ENCODE data around the gene PSMD8. TPM values are rescaled to one million over a fixed set of nuclear protein-coding genes. Genes with fewer than 3 reads are reported as not detected.

Gene PSMD8
- polyA plus RNA-seq, 1 experiment: 287 TPM

DNA sequence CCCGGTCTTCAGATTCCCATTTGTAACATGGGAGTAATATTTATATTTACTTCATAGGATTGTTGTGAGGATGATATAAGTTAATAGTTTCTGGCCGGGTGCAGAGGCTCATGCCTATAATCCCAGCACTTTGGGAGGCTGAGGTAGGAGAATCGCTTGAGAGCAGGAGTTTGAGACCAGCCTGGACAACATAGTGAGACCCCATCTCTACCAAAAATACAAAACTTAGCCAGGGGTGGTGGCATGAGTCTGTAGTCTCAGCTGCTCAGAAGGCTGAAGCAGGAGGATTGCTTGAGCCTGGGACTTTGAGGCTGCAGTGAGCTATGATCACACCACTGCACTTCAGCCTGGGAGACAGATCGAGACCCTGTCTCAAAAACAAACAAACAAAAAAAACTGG, 27.5 kb upstream of the PSMD8 start:
- CTCF ChIA-PET: no interaction called here
- POLR2A ChIA-PET: no interaction called here

DNA sequence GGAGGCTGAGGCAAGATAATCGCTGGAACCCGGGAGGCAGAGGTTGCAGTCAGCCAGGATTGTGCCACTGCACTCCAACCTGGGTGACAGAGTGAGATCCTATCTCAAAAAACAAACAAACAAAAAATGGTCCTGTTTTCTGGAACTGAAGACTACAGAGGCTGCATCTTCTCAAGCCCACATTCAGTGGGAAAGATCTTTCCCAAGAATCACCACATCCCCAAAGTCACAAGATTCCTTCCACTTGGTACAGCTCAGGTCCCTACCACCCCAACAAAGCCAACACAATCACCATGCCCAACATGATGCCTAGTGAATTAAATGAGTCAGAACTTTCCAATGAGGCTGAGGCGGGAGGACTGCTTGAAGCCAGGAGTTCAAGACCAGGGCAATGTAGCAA, 23.5 kb upstream of the PSMD8 start:
- Histone ChIP-seq H3K27me3 (ENCODE audit: control insufficient read depth, insufficient read depth, low read length) (peaks cover 18% of the 10 kb centered on the region), H3K27ac (ENCODE audit: low read depth, low read length) (no peak overlapping the region), H3K9me3 (ENCODE audit: control insufficient read depth, insufficient read depth, low read length) (no peaks in the 10 kb centered on the region), H3K4me3 (ENCODE audit: low read depth, low read length) (no peak overlapping the region)
- TF ChIP-seq, protein P1, sequence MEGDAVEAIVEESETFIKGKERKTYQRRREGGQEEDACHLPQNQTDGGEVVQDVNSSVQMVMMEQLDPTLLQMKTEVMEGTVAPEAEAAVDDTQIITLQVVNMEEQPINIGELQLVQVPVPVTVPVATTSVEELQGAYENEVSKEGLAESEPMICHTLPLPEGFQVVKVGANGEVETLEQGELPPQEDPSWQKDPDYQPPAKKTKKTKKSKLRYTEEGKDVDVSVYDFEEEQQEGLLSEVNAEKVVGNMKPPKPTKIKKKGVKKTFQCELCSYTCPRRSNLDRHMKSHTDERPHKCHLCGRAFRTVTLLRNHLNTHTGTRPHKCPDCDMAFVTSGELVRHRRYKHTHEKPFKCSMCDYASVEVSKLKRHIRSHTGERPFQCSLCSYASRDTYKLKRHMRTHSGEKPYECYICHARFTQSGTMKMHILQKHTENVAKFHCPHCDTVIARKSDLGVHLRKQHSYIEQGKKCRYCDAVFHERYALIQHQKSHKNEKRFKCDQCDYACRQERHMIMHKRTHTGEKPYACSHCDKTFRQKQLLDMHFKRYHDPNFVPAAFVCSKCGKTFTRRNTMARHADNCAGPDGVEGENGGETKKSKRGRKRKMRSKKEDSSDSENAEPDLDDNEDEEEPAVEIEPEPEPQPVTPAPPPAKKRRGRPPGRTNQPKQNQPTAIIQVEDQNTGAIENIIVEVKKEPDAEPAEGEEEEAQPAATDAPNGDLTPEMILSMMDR (IDR thresholded peaks at IDR 0.05; ENCODE audit: low read depth, low read length): no peak
- ChIA-PET CTCF (no interaction called here), POLR2A (no interaction called here)
- DNase-seq (ENCODE audit: low read depth, low spot score): no peak

More for the DNA sequence above, 27.5 kb upstream of the PSMD8 start:
- H3K4me3 ChIP-seq (ENCODE audit: low read depth, low read length): no peak overlapping the region
- H3K9me3 ChIP-seq (ENCODE audit: control insufficient read depth, insufficient read depth, low read length): no peaks in the 10 kb centered on the region
- H3K27me3 ChIP-seq (ENCODE audit: control insufficient read depth, insufficient read depth, low read length): peaks cover 10% of the 10 kb centered on the region
- TF ChIP-seq, protein P1 (IDR thresholded peaks at IDR 0.05; ENCODE audit: low read depth, low read length): no peak
- no peak overlapping the region for H3K27ac ChIP-seq (ENCODE audit: low read depth, low read length)
- no peak for DNase-seq (ENCODE audit: low read depth, low spot score)

DNA sequence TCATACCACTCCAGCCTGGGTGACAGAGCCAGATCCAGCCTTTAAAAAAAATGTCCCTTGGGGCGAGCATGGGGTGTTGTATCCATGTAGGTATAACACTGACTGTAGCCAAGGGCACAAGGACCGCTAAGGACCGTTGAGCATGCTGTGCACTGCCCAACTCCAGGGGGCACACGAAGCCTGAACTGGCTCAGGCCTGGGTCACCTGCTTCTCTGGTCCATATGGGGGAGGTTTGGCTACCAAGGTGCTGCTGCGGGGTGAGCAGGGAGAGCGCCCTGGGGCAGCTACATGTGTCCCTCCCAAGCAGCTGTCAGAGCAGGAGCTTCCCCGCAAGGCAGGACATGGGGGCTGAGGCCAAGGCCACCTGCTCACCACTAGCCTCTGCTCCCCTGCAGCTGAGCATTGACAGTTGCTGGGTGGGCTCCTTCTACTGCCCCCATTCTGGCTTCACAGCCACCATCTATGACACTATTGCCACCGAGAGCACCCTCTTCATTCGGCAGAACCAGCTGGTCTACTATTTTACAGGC, 22.4 kb upstream of the PSMD8 start:
- no peak for DNase-seq (ENCODE audit: low read depth, low spot score)
- H3K4me3 ChIP-seq (ENCODE audit: low read depth, low read length): no peak overlapping the region
- H3K9me3 ChIP-seq (ENCODE audit: control insufficient read depth, insufficient read depth, low read length): no peaks in the 10 kb centered on the region
- TF ChIP-seq, protein P1 (IDR thresholded peaks at IDR 0.05; ENCODE audit: low read depth, low read length): no peak
- H3K27ac ChIP-seq (ENCODE audit: low read depth, low read length): no peak overlapping the region
- peaks cover 24% of the 10 kb centered on the region for H3K27me3 ChIP-seq (ENCODE audit: control insufficient read depth, insufficient read depth, low read length)
- ChIA-PET CTCF (interaction anchor here (0.6 to 1.9 kb wide), 2 partner anchors 22 to 126 kb away, joined by 4 to 5 read pairs; partner anchors contain the start of gene PSMD8), POLR2A (no interaction called here)

DNA sequence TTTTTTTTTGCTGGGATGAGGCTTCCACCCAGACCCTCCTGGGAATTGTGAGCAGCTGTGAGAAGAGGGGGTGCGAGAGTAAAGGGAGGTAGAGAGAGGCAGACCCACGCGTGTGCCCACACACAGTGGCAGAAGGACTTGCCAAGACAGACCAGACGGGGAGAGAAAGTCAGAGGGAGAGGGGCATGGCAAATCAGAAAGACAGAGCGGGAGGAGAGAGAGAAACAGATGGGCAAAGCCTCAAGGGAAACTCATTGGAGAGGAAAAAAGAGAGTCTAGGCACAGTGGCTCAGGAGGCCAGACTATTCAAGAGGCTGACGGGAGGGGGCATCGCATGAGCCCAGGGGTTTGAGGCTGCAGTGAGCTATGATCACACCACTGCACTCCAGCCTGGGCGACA, 21.8 kb upstream of the PSMD8 start:
- CTCF ChIA-PET: interaction anchor here (0.6 to 1.9 kb wide), 2 partner anchors 22 to 127 kb away, joined by 4 to 5 read pairs; partner anchors contain the start of gene PSMD8
- Histone ChIP-seq H3K9me3 (ENCODE audit: control insufficient read depth, insufficient read depth, low read length) (no peaks in the 10 kb centered on the region), H3K27me3 (ENCODE audit: control insufficient read depth, insufficient read depth, low read length) (peaks cover 20% of the 10 kb centered on the region), H3K27ac (ENCODE audit: low read depth, low read length) (no peak overlapping the region), H3K4me3 (ENCODE audit: low read depth, low read length) (no peak overlapping the region)
- TF ChIP-seq, protein P1 (IDR thresholded peaks at IDR 0.05; ENCODE audit: low read depth, low read length): no peak
- POLR2A ChIA-PET: interaction anchor here (0.7 kb wide), 1 partner anchor 349 kb away, joined by 7 read pairs; no protein-coding TSS in a partner anchor
- no peak for DNase-seq (ENCODE audit: low read depth, low spot score)

DNA sequence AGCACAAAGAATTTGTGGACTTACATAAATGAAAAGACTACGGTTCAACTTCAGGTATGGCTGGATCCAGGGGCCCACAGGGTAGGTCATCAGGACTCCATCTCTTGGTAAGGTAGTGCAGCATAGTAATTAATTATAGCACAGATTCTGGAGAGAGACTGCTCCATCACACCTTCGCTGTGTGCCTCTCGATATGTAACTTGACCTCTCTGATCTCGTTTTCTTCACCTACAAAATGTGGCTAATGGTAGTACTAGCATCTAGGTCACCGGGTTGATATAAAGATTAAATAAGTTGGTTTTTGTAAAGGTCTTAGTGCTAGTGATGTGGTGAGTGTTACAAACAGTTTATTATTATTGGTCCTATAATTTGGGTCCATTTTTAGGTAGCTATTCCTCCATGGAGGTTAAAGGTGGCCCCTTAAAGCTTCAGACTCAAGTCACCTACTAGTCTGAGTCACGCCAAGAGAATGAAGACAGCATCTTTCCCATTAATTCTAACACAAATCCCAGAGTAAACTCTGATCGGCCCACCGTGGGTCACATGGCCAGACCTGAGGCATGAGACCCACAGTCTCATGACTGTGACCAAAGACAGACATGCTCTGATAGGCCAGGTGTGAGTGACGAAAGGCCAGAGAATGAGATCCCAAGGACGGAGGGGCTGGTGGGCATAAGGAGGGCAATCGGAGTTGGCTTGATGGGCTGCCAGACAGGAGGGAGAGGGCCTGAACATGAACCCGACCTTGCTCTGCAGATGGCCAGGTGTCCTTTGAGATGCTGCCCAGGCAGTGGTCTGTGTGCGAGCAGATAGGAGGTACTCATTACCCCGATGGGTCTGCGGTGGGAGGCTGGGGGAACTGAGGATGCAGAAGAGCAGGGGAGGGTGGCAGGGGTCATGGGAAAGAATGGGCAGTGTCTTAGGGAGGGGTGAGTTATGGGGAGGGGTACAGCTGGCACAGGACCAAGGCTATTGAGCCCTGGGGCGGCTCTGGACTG, 18.3 kb upstream of the PSMD8 start:
- DNase-seq (ENCODE audit: low read depth, low spot score): no peak
- CTCF ChIA-PET: no interaction called here

More for the DNA sequence above, 18.3 kb upstream of the PSMD8 start:
- TF ChIP-seq, protein P1 (IDR thresholded peaks at IDR 0.05; ENCODE audit: low read depth, low read length): no peak
- H3K9me3 ChIP-seq (ENCODE audit: control insufficient read depth, insufficient read depth, low read length): no peaks in the 10 kb centered on the region; the same call in 1 of the 2 replicates
- H3K27me3 ChIP-seq (ENCODE audit: control insufficient read depth, insufficient read depth, low read length): peaks cover 34% of the 10 kb centered on the region
- POLR2A ChIA-PET: no interaction called here
- H3K27ac ChIP-seq (ENCODE audit: low read depth, low read length): no peak overlapping the region
- no peak overlapping the region for H3K4me3 ChIP-seq (ENCODE audit: low read depth, low read length)
